NB4 (cell line): ENCODE measurements around the gene SLC22A2.

Experiments used
- DNase-seq: peaks from one replicate; pipeline ENCODE4 v3.0.0; 2010; ENCODE audit warnings: low read depth
- H3K4me3 ChIP-seq: one replicate; pipeline ENCODE4 v1.5.1; 2011; ENCODE audit warnings: mild to moderate bottlenecking, low read depth, low read length, moderate library complexity
- CTCF ChIP-seq: IDR thresholded peaks from one replicate; pipeline ENCODE4 v1.5.1; 2012; ENCODE audit warnings: low read depth, low read length
- MAX ChIP-seq: IDR thresholded peaks from 2 replicates; pipeline ENCODE4 v1.6.1; 2011; ENCODE audit warnings: low read depth, low read length
- MYC ChIP-seq: IDR thresholded peaks from 2 replicates; pipeline ENCODE4 v1.6.1; 2011; ENCODE audit warnings: low read depth, low read length
- POLR2A ChIP-seq: IDR thresholded peaks from 2 replicates; pipeline ENCODE4 v1.6.1; 2011; ENCODE audit warnings: mild to moderate bottlenecking; ENCODE audit not compliant: insufficient read length; ENCODE audit errors: extremely low read depth

The SLC22A2 gene

GRCh38 chr6:160221423-160221822 lies 37.2 kb downstream of the SLC22A2 start:
- peak; percentile 43 for DNase-seq
- H3K4me3 ChIP-seq, result no peak overlapping the region
- TF ChIP-seq MYC, result no peak
- peak; percentile 16 for TF ChIP-seq CTCF
- no peak for TF ChIP-seq MAX
- no peak for TF ChIP-seq POLR2A

GRCh38 chr6:160218810-160219209 lies 39.8 kb downstream of the SLC22A2 start:
- DNase-seq, result no peak
- no peak for TF ChIP-seq MAX
- no peak for TF ChIP-seq POLR2A
- TF ChIP-seq CTCF, result no peak
- TF ChIP-seq MYC, result no peak
- no peak overlapping the region for H3K4me3 ChIP-seq

- DNase-seq, result no peak
- H3K4me3 ChIP-seq, result no peak overlapping the region
- TF ChIP-seq CTCF (no peak), POLR2A (no peak), MAX (no peak), MYC (no peak)
These were observed 40.8 kb downstream of the SLC22A2 start for GRCh38 chr6:160217863-160218262.

GRCh38 chr6:160217073-160217472 lies 41.5 kb downstream of the SLC22A2 start:
- TF ChIP-seq MYC (no peak), POLR2A (no peak), MAX (no peak), CTCF (no peak)
- no peak for DNase-seq
- H3K4me3 ChIP-seq, result no peak overlapping the region

GRCh38 chr6:160215232-160215631 lies 43.4 kb downstream of the SLC22A2 start:
- TF ChIP-seq MAX (no peak), POLR2A (no peak), CTCF (no peak), MYC (no peak)
- no peak overlapping the region for H3K4me3 ChIP-seq
- DNase-seq, result no peak

GRCh38 chr6:160207618-160208017 lies 51.0 kb downstream of the SLC22A2 start:
- H3K4me3 ChIP-seq, result no peak overlapping the region
- TF ChIP-seq POLR2A, result no peak
- no peak for TF ChIP-seq MYC
- TF ChIP-seq MAX, result no peak
- TF ChIP-seq CTCF, result no peak
- no peak for DNase-seq
